HTERT RPE-1 (cell line): ENCODE results near the gene TPCN2.

Experiments
- in situ Hi-C: fragments of 300-500 bp; cut with MboI; formaldehyde crosslinking; loops from 4 replicates; pipeline ENCODE4 v1.14.3; 2020; ENCODE audit warnings: low sequenced_read_pairs

The TPCN2 gene

GRCh38 chr11:69091638-69092165 lies 43.0 kb downstream of the TPCN2 start:
- in situ Hi-C loops: no loop called here

GRCh38 chr11:69092263-69092662 lies 43.5 kb downstream of the TPCN2 start:
- in situ Hi-C loops: no loop called here

- in situ Hi-C loops: no loop called here
These were observed 44.4 kb downstream of the TPCN2 start for GRCh38 chr11:69093106-69093505.

- in situ Hi-C loops: no loop called here
These were observed 45.6 kb downstream of the TPCN2 start for GRCh38 chr11:69094111-69094914.

GRCh38 chr11:69094915-69095290 lies 46.2 kb downstream of the TPCN2 start:
- in situ Hi-C loops: no loop called here

- in situ Hi-C loops: no loop called here
These were observed 46.6 kb downstream of the TPCN2 start for GRCh38 chr11:69095300-69095699.

GRCh38 chr11:69096473-69096872 lies 47.7 kb downstream of the TPCN2 start:
- in situ Hi-C loops: no loop called here

- in situ Hi-C loops: no loop called here
These were observed 48.5 kb downstream of the TPCN2 start for GRCh38 chr11:69097263-69097662.

- in situ Hi-C loops: no loop called here
These were observed 50.4 kb downstream of the TPCN2 start for GRCh38 chr11:69099180-69099579.

- in situ Hi-C loops: loop anchor here (25.0 kb wide), 1 partner anchor 562 kb away; no protein-coding TSS in a partner anchor
These were observed 51.9 kb downstream of the TPCN2 start for GRCh38 chr11:69100454-69101114.

GRCh38 chr11:69101115-69101791 lies 52.5 kb downstream of the TPCN2 start:
- in situ Hi-C loops: loop anchor here (25.0 kb wide), 1 partner anchor 561 kb away; no protein-coding TSS in a partner anchor

- in situ Hi-C loops: loop anchor here (25.0 kb wide), 1 partner anchor 560 kb away; no protein-coding TSS in a partner anchor
These were observed 53.3 kb downstream of the TPCN2 start for GRCh38 chr11:69101792-69102695.

- in situ Hi-C loops: loop anchor here (25.0 kb wide), 1 partner anchor 559 kb away; no protein-coding TSS in a partner anchor
These were observed 54.2 kb downstream of the TPCN2 start for GRCh38 chr11:69102732-69103615.

- in situ Hi-C loops: loop anchor here (25.0 kb wide), 1 partner anchor 558 kb away; no protein-coding TSS in a partner anchor
These were observed 55.6 kb downstream of the TPCN2 start for GRCh38 chr11:69104212-69104855.

GRCh38 chr11:69104856-69105395 lies 56.2 kb downstream of the TPCN2 start:
- in situ Hi-C loops: loop anchor here (25.0 kb wide), 1 partner anchor 557 kb away; no protein-coding TSS in a partner anchor

- in situ Hi-C loops: loop anchor here (25.0 kb wide), 1 partner anchor 557 kb away; no protein-coding TSS in a partner anchor
These were observed 56.8 kb downstream of the TPCN2 start for GRCh38 chr11:69105461-69106030.

GRCh38 chr11:69106031-69106811 lies 57.5 kb downstream of the TPCN2 start:
- in situ Hi-C loops: loop anchor here (25.0 kb wide), 1 partner anchor 556 kb away; no protein-coding TSS in a partner anchor
